ENCODE data around the gene NDUFA11.
"Not testable (repeated sequence)": the region's sequence is repeated elsewhere in the genome, so short reads cannot be mapped to it uniquely, and the experiment has no call there.

Gene NDUFA11

DNA sequence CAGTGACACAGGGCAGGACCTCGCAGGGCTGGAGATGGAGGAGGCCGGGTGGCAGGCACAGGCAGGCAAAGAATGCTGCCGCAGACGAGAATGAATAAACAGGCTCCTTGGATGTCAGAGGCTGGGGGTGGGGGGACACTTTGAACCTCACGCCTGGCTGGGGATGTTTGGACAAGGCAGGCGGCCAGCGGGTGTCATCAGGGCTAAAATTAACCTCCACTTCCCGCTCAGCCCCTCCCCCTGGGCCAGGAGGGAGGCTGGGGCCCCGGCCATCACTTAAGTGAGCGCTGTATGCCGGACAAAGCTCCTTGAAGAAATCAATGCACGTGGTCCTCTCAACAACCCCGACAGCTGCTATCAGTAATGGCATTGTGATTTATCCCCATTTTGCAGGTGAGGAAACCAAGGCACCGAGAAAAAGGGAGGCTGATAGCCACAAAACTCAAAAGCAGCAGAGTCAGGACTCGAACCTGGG, 22.9 kb downstream of the NDUFA11 start:
- TF ChIP-seq, protein P1, sequence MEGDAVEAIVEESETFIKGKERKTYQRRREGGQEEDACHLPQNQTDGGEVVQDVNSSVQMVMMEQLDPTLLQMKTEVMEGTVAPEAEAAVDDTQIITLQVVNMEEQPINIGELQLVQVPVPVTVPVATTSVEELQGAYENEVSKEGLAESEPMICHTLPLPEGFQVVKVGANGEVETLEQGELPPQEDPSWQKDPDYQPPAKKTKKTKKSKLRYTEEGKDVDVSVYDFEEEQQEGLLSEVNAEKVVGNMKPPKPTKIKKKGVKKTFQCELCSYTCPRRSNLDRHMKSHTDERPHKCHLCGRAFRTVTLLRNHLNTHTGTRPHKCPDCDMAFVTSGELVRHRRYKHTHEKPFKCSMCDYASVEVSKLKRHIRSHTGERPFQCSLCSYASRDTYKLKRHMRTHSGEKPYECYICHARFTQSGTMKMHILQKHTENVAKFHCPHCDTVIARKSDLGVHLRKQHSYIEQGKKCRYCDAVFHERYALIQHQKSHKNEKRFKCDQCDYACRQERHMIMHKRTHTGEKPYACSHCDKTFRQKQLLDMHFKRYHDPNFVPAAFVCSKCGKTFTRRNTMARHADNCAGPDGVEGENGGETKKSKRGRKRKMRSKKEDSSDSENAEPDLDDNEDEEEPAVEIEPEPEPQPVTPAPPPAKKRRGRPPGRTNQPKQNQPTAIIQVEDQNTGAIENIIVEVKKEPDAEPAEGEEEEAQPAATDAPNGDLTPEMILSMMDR (IDR thresholded peaks at IDR 0.05; ENCODE audit: low read depth, low read length, missing control alignments), result no peak
- H3K4me3 ChIP-seq (ENCODE audit: low read depth, low read length), result no peak overlapping the region
- no peak for DNase-seq (ENCODE audit: low read depth)

DNA sequence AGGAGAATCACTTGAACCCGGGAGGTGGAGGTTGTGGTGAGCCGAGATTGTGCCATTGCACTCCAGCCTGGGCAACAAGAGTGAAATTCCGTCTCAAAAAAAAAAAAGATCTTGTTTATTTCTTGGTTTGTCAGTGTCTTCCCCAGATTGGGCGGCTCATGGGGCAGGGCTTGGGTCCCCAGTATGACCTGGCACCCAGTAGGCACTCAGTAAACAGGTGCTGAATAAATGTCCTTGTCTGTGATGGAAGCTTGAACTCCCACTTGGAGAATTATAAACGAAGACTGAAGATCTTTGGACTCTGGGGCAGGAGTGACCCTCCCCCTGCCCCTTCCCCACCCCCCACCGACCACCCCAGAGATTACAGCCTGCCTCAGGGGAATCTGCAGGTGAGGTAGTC, 23.4 kb downstream of the NDUFA11 start:
- TF ChIP-seq, protein P1 (IDR thresholded peaks at IDR 0.05; ENCODE audit: low read depth, low read length, missing control alignments), result no peak
- no peak overlapping the region for H3K4me3 ChIP-seq (ENCODE audit: low read depth, low read length)
- DNase-seq (ENCODE audit: low read depth), result no peak

GRCh38 chr19:5877882-5878281, 25.7 kb downstream of the NDUFA11 start:
- TF ChIP-seq, protein P1 (IDR thresholded peaks at IDR 0.05; ENCODE audit: low read depth, low read length, missing control alignments), result no peak
- DNase-seq (ENCODE audit: low read depth), result no peak
- no peak overlapping the region for H3K4me3 ChIP-seq (ENCODE audit: low read depth, low read length)

DNA sequence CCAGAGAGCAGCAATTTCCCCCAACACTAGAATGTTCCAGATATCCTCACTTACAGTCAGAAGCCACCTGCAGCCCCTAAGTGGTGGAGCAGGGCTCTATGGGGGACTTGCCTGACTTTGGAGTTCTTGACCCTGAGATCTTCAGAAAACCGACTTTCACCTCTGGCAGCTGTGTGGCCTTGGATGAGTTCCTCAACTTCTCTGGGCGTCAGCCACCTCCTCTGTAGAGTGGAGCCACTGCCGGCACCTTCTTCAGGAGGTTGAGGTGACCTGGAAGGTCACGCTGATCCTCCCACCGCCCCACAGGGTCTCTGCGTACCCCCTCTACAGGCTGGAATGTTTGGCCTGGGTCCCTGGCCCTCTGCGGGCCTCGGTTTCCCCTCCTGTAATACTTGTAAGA, 26.2 kb downstream of the NDUFA11 start:
- TF ChIP-seq, protein P1 (IDR thresholded peaks at IDR 0.05; ENCODE audit: low read depth, low read length, missing control alignments), result no peak
- no peak overlapping the region for H3K4me3 ChIP-seq (ENCODE audit: low read depth, low read length)
- no peak for DNase-seq (ENCODE audit: low read depth)

GRCh38 chr19:5874496-5874895, 29.1 kb downstream of the NDUFA11 start:
- not testable (repeated sequence) for DNase-seq (ENCODE audit: low read depth); H3K4me3 ChIP-seq (ENCODE audit: low read depth, low read length)

- DNase-seq (ENCODE audit: low read depth), result no peak
- no peak overlapping the region for H3K4me3 ChIP-seq (ENCODE audit: low read depth, low read length)
- TF ChIP-seq, protein P1 (IDR thresholded peaks at IDR 0.05; ENCODE audit: low read depth, low read length, missing control alignments), result no peak
Observed at GRCh38 chr19:5873617-5874199, 29.9 kb downstream of the NDUFA11 start.

- H3K4me3 ChIP-seq (ENCODE audit: low read depth, low read length), result no peak overlapping the region
- TF ChIP-seq, protein P1 (IDR thresholded peaks at IDR 0.05; ENCODE audit: low read depth, low read length, missing control alignments), result no peak
- no peak for DNase-seq (ENCODE audit: low read depth)
Observed at GRCh38 chr19:5870986-5871394, 32.6 kb downstream of the NDUFA11 start.

All from GM12864 (cell line).